HG02973 (cell line): ENCODE data around the gene ACCS.

ENCODE experiments used
- ATAC-seq: cut with Tn5 transposase; IDR thresholded peaks from one replicate; pipeline ENCODE4 v1.9.1; 2021; ENCODE audit warnings: moderate library complexity; ENCODE audit not compliant: unreplicated experiment

Gene ACCS, protein sequence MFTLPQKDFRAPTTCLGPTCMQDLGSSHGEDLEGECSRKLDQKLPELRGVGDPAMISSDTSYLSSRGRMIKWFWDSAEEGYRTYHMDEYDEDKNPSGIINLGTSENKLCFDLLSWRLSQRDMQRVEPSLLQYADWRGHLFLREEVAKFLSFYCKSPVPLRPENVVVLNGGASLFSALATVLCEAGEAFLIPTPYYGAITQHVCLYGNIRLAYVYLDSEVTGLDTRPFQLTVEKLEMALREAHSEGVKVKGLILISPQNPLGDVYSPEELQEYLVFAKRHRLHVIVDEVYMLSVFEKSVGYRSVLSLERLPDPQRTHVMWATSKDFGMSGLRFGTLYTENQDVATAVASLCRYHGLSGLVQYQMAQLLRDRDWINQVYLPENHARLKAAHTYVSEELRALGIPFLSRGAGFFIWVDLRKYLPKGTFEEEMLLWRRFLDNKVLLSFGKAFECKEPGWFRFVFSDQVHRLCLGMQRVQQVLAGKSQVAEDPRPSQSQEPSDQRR

DNA sequence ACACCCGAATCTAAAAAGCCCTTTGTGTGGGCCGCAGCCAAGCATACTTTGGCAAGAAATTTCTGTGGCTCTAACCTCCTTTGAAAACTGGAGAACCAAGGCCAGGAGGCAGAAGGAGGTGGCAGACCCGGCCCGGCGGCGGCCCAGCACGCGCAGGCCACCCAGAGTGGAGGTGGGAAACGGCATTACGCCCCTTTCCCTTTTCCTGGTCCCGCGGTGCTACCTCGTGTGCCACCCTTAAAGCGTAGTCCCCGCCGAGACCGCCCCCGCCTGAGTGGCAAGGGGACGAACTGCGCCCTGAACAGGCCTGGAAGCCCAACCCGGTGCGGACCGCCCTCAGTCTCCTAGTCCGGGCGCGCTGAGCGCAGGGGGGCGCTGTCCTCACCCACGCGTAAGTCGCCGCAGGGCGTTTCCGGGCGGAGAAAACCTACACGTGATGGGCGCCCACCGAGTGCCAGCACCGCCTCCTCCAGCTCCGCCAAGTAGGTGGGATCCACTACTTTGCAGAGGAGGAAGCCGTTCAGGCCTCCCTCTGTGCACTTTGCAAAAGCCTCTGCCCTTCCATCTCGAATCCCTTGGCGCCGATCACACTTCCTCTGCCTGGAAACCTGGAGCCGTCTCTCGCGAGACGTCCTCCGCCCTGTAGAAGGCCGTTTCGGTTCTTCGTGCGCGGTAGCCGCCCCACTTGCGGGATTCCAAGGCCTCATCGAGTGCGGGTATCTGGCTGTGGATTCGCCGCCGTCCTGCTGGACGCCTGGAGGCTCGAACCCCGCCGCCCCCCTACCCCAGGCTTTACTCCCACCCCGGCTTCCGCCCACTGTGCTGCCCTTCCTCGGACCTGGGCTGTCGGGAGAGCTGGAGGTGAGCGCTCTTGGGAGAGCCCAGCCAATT lies at the start of gene ACCS:
Gene ACCS (plus strand): TSS at position 430 of the 891 bp plus-strand sequence. CDS start 1,358 bp downstream, outside the sequence.
- peak; percentile 94 for ATAC-seq

DNA sequence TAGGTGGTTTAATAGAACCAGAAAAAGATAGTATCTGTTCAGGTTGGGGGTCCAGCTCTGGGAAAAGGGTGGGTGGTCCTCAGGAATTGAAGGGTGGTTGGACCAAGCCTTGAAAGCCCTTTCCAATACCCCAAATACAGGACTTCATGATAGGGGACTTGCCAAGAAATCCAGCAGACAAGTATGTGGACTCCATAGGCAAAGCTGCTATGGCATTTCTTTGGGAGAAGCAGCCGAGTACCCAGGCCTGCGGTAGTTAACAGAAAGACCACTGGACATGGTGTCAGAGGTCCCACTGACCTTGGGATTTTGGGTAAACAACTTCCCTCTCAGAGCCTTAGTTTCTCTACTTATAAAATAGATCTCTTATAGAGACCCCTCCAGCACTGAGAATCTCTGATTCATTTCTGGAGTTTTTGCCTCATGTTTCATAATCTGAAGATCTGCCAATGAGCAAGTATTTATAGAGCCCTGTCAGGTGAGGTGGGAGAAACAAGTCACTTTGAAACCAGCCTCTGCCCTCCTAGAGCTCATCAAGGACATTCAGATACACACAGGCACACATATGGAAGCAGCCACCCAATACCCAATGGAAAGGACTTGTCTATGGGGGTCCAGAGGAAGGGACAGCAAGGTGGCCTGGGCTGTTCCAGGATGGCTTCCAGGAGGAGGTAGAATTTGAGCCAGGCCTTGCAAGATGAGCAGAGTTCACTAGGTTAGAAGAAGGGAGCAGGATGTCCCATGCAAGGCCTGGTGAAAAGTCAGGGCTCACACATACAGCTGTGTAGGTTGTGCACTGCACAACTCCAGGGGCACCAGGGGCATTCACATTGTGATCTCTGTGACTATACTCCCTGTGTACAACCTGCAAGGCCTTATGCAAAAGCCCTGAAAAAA lies 49.3 kb upstream of the ACCS start:
- no peak for ATAC-seq

DNA sequence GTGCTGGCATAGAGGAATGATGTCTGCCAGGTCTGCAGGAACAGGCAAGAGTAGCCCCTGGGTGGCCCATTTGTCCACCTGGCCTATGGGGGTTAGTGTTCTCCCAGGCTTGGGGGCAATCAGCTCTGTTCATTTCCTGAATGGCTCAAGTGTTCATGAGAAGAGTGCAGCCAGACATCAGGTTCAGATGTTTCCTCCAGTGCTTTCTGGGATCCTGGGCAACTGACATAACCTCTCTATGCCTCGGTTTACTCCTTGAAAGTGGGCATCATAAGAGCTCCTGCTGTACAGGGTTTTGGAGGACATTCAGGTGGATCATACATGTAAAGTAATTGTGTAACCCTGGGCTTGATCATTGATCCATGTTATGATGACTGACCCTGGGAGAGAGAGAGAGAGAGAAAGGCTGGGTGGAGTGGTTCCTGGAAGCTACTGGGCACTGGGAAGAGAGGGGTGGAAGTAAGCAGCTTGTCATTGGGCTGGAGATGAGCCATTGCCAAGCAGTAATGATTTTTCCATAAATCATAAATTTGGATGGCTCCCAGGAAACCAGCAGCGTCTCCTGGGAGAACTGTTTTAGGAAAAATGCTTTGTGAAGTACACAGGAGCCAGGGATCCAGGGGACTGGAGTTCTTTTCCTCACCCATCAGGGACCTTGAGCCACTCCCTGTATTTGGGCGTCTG lies 48.5 kb upstream of the ACCS start:
- no peak for ATAC-seq

DNA sequence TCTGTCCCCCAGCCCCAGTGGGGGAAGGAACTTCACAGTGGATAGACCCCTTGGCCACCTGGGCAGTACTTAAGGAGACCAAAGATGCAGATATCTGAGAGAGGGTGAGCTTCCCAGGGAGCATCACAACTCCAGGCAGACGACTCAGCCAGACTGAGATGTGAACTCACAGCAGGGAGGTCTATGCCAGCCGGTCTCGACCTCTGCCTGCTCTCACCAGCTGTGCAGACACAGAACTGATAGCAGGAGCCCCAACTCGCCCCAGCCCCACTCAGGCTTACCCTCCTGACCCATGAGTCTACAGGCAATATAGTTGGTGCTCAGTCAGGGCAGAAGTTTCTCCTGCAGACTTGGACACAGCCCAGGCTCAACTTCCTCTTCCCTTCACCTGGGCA lies 47.9 kb upstream of the ACCS start:
- ATAC-seq: no peak

DNA sequence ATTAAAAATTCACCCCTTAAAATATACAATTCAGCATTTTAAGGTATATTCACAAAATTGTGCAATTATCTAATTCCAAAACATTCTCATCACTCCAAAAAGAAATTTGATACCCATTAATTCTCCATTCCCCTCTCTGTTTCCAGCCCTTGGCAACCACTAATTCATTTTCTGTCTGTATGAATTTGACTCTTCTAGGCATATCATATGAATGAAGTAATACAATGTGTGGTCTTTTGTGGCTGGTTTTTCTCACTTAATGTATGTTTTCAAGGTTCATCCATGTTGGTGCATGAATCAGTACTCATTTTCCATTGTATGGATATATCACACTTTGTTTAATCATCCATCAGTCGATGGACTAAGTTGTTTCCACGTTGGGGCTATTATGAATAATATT lies 47.2 kb upstream of the ACCS start:
- ATAC-seq: no peak

DNA sequence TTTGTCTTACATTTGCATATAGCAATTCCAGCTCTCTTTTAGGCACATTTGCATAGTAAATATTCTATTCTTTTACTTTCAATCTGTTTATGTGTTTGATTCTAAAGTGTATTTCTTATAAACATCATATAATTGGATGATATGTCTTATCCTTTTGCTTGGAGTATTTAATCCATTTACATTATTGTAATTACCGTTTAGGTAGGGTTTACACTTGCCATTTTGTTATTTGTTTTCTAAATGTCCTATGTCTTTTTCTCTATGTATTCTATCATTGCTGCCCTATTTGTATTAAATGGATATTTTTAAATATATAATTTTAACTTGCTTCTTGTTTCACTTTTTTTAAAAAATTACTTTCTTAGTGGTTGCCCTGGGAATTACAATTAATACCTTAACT lies 41.1 kb upstream of the ACCS start:
- no peak for ATAC-seq

DNA sequence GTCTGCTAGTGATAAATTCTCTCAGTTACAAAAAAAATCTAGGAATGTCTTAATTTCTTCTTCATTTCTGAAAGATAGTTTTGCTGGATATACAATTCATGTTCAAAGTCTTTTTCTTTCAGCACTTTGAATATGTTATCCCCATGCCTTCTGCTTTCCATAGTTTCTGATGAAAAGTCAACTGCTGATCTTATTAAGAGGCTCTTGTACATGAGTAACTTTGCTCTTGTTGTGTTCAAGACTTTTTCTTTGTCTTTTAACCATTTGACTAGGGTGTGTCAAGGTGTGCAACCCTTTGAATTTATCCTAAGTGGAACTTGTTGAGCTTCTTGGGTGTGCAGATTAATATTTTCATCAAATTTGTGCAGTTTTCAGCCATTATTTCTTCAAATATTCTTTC lies 40.3 kb upstream of the ACCS start:
- no peak for ATAC-seq

DNA sequence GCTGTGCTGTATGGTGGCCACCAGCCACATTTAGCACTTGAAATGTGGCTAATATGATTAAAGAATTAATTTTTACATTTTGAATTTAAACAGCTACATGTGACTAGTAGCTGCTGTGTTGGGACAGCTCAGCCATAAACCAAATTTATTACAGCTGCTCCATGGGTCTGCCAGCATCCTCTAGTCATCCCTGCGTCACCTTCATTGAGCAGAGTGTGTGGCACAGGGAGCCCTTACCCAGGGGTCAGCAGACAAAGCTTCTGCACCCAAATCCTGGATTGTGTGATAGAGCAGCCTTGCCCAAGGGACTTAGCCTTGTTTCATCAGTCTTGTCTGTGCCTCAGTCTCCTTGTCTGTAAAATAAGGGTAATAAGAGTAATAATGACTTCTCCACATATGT lies 37.7 kb upstream of the ACCS start:
- no peak for ATAC-seq

DNA sequence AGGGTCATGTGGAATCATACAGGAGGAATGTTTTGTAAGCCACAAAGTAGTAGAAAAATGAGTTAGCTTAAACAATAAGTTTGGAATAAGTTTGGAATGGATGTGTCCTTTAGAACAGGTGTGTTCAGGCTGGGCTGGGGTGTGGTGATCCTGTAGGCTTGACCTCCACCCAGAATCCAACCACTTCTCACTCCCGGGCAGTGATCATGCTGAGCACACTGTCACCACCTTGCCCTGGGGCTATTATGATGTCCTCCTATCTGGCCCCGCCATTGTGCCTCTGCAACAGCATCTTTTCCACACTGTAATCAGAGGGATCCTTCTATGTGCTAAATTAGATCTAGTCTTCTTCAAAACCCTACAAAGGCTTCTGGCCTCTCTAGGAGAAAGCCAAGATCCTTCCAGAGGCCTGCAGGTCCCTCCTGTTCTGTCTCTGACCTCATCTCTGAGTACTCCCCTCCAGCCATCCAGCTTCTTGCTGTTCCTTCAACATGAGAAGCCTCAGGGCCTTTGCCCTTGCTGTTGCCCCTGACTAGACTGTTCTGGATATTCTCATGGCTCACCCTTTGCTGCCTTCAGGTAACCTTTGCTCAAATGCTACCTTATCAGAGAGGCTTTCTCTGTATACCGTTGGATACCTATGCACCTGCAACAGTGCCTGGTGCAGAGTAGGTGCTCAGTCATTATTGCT lies 37.1 kb upstream of the ACCS start:
- no peak for ATAC-seq

DNA sequence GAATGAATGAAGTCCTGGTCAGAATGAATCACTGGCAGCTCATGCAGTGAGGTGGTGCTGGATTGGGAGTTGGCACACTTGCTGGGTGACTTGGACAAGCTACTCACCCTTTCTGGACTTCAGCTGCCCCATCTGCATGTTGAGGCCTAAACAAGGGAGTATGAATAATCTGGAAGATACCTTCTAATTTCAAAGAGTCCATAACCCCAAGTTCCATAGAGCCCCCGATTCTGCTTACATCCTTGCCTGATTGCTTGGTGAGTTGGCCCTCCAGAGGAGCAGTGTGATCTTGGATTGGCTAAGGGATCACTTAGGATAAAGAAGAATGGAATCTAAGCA lies 36.6 kb upstream of the ACCS start:
- no peak for ATAC-seq

DNA sequence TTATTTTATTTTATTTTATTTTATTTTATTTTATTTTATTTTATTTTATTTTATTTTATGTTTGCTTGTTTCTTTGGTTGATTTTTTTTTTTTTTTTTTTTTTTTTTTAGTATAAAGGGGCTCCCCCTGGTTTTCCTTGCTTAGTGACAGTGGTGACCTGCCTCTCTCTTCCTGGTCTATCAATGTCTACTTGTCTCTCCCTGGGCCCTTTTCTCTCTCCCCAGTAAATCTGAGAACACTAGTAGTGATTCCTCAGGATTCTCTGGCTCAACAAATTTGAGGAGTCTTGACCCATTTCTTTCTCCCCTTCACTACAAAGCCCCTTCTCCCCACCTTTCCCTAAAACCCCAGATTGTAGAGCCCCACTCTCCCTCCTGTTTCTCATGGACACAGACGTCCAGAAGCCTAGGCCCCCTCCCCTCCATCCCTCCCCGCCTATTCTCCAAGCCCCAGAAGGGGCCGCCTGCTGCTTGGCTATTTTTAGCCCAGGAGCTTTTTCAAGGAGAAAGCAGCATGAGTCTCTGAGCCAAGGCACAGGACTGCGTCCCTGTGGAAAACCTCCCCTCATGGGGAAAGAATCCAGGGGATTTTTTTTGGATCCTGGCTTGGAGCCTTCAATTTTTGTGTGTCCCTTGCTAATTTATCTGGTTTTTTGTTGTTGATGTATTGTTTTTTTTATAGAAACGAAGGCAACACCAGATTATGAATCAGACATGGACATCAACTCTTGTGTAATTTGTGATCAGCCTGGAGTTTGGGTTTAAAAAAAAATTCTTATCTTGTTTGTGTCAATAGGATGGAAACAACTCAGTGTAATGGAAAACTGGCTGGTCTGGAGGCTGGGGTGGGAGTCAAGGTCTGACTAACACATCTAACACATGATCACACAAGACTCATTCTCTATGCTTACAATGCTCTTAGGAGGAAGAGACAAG lies 35.8 kb upstream of the ACCS start:
- no peak for ATAC-seq

DNA sequence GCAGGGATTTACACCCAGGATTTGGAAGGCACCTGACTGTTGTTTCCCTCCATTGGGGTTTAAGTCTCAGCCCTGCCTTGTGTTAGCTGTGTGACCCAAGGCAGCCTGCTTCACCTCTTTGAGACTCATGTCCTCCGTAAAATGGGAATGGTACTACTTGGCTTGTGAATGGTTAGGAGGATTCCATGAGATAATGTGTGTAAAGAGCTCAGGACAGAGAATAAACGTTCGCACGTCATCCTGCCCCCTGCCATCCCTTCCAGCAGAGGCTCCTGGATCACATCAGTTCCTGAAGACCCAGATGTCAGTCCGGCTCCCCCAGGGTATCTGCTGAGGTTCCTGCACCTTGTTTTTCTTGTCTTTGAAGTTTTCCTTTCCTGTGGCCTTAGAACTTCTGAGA lies 35.1 kb upstream of the ACCS start:
- ATAC-seq: no peak

DNA sequence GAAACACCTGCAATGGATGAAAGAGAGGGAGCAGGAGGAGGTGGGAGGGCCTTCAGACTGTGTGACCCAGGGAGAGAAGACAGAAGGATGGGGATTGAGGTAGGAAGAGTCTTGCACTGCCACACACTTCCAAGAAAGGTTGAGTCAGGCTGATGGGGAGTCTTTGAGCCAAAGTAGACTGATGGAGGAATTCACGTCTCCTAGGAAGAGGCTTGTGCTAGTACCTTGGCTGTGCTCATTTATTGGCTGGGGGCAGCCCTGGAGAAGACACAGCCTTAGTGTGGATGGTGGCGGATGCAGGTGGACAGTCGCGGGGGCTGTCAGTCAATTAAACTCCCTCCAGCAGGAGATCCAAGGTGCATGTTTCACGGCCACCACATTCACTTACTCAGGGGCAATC lies 34.5 kb upstream of the ACCS start:
- no peak for ATAC-seq

DNA sequence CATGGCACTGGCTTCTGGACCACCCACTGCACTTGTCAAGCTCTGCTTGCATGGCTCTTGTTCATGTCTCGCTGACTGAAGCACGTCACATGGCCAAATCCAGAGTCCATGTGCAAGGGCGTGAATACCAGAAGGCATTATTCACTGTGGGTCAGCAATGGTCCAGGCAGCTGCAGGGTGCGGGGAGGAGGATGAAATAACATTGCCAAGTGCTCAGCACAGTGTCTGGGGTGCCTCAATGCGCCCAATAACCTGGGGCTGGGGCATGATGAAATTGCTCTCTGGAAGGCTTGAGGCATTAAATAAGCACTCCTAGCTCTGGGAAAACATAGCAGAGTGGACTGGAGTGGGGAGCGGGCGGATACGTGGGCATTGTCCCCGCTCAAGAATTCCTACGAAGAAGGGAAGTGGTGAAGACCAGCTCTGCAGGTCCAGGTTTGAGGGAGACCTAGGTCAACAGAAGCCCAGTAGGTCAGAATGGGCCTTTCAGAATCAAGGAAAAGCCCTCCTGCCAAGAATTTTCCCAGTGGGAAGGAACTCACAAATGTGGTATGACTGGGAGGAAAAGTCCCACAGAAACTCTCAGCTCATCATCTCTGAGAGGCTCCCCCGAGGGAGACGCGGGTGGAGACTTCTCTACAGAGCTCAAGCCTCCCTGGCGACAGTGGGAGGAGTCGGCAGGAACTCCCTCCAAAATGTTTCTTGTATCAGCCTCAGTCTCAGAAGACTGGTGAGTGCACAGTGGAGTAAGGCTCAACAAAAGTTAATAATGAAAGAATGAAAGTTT lies 33.6 kb upstream of the ACCS start:
- ATAC-seq: no peak

DNA sequence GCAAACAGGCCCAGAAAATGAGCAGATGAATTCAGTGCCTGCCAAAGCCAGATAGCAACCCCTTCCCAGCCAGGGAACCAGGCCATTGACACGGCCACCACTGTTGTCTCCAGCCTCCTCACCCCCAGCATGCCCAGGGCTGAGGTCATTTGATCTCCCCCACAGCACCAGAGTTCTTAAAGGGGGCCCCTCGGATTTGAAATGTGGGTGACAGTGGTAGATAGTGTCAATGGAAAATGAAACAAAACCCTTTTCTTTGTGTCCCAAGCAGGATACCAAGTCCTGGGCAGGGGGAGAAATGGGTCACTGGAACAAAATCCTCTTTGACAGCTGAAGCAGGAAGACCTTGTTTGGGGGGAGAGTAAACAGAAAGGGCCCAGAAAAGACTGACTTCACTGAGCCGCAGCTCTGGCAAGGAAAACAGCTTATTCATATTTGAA lies 32.6 kb upstream of the ACCS start:
- no peak for ATAC-seq

DNA sequence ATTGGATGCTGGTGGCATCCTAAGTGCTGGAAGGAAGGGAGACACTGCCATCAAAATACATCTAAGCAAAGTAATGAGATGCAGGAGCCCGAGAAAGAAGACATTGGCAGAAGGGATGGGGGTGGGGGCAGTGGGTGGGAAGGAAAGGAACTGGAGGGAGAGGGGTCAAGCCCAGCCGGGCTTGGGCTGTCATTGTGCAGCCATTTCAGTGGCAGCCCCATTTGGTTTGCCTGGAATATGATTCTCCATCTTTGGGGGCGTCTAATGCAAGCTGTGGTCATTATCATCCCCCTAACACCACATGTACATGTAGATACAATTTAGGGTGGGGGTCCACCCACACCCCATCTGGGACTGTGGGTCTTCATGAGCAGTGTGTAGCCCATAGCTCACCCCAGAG lies 32.2 kb upstream of the ACCS start:
- ATAC-seq: no peak

DNA sequence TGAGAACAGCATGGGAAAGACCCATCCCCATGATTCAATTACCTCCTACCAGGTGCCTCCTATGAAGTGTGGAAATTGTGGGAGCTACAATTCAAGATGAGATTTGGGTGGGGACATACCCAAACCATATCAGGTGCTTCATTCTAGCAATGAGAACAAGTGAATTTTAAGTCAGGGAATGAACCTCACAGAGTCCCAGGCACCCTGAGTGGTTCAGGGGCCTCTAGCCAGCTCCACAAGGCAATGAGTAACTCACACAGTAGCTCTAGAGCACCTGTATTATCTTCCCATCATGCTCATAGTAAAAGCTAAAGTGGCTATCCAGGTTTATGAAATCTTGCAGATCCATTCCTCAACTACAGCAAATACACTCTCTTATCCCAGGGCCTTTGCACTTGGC lies 31.4 kb upstream of the ACCS start:
- no peak for ATAC-seq
